ENCODE measurements around the gene DHCR24.

The DHCR24 gene

DNA sequence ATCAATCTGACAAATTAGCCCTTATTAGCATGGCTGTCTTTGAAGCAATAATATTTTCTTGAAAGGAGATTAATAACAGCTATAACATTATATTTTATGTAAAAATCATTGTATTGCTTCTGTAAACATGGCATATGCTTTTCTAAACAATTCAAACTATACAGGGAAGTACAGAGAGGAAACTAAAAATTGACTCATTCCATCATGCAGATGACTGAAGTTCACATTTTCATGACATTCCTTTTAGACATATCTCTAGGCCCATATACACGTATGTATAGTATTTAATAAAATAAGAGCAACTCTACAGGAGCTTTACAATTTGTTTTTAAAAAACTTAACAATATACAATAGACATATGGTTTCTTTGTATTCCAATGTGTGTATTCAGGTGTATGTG lies 5.6 kb upstream of the DHCR24 start:
- Histone ChIP-seq H3K4me2 (ENCODE audit: insufficient read depth, low read length, poor library complexity, severe bottlenecking) (no peak overlapping the region), H3K27me3 (ENCODE audit: control insufficient read depth in 3 of 3, insufficient read depth in 3 of 3, low read depth in 1 of 3, low read length in 3 of 3) (no peaks in the 10 kb centered on the region), H3K4me1 (ENCODE audit: control insufficient read depth in 2 of 2, insufficient read depth in 1 of 2, low read depth in 1 of 2, low read length in 2 of 2) (peaks cover 8 to 10% of the 10 kb centered on the region in 2 donors), H3K36me3 (replicated peaks in 1 of 2; ENCODE audit: control insufficient read depth in 2 of 2, insufficient read depth in 2 of 2, low read length in 2 of 2) (no peaks in the 10 kb centered on the region), H3K23ac (ENCODE audit: low read depth, low read length, poor library complexity) (no peak overlapping the region), H3K4me3 (ENCODE audit: low read length in 2 of 2) (no peak overlapping the region), H2BK5ac (ENCODE audit: low read length) (no peak overlapping the region), H2AFZ (ENCODE audit: low read length) (no peak overlapping the region), H3K14ac (ENCODE audit: low read length) (no peak overlapping the region), H4K91ac (ENCODE audit: low read depth, low read length, poor library complexity) (no peak overlapping the region), H4K8ac (ENCODE audit: low read depth, low read length) (no peak overlapping the region), H2BK120ac (ENCODE audit: low read depth, low read length) (no peak overlapping the region), H2BK15ac (ENCODE audit: low read length) (no peak overlapping the region), H3K9me3 (replicated peaks in 1 of 2; ENCODE audit: control insufficient read depth in 2 of 2, insufficient read depth in 1 of 2, low read depth in 1 of 2, low read length in 2 of 2) (no peaks in the 10 kb centered on the region), H3K18ac (ENCODE audit: low read length) (no peak overlapping the region), H3K79me1 (ENCODE audit: low read depth, low read length) (no peaks in the 10 kb centered on the region), H3K4ac (ENCODE audit: low read length) (no peak overlapping the region), H3K9ac (ENCODE audit: low read depth, low read length, poor library complexity) (no peak overlapping the region), H2AK5ac (ENCODE audit: low read depth, low read length) (no peak overlapping the region), H3K27ac (replicated peaks; ENCODE audit: low read length) (no peak overlapping the region), H2BK12ac (ENCODE audit: low read length) (no peak overlapping the region)
- WGBS, 2 donors (ENCODE audit: extremely low coverage in 2 of 2, insufficient read length in 2 of 2, insufficient replicate concordance in 1 of 2), result no CpG with 5 or more reads among the region's 1 CpG
- DNase-seq (ENCODE audit: low spot score), result no peak

DNA sequence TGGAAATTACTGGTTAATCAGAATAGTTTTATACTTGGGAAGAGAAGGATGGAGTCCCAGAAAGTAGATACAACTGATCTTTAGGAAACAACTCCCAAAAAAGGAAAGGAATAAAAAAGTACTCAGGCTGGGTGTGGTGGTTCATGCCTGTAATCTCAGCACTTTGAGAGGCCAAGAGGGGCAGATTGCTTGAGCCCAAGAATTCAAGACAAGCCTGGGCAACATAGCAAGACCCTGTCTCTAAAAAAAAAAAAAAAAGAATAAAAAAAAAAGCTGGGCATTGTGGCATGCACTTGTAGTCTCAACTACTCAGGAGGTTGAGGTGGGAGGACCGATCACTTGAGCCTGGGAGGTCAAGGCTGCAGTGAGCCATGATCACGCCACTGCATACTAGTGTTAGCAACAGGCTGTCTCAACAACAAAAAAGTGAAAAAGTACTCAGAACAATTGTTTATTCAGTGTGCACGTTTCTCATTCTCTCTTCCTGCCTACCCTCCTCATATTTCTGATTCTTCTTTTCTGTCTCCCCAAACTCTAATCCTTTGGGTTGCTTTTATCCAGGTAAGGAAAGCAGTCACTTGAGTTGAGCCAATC lies 2.2 kb upstream of the DHCR24 start:
- Histone ChIP-seq H3K9me3 (replicated peaks in 1 of 2; ENCODE audit: control insufficient read depth in 2 of 2, insufficient read depth in 1 of 2, low read depth in 1 of 2, low read length in 2 of 2) (no peaks in the 10 kb centered on the region), H2BK12ac (ENCODE audit: low read length) (no peak overlapping the region), H2AK5ac (ENCODE audit: low read depth, low read length) (no peak overlapping the region), H4K8ac (ENCODE audit: low read depth, low read length) (no peak overlapping the region), H3K27ac (replicated peaks; ENCODE audit: low read length) (no peak overlapping the region), H4K91ac (ENCODE audit: low read depth, low read length, poor library complexity) (no peak overlapping the region), H3K14ac (ENCODE audit: low read length) (no peak overlapping the region), H2BK120ac (ENCODE audit: low read depth, low read length) (no peak overlapping the region), H3K79me1 (ENCODE audit: low read depth, low read length) (peaks cover 9% of the 10 kb centered on the region), H3K36me3 (replicated peaks in 1 of 2; ENCODE audit: control insufficient read depth in 2 of 2, insufficient read depth in 2 of 2, low read length in 2 of 2) (peaks cover 5 to 20% of the 10 kb centered on the region in 2 donors), H2AFZ (ENCODE audit: low read length) (no peak overlapping the region), H2BK5ac (ENCODE audit: low read length) (no peak overlapping the region), H3K4ac (ENCODE audit: low read length) (no peak overlapping the region), H3K4me1 (ENCODE audit: control insufficient read depth in 2 of 2, insufficient read depth in 1 of 2, low read depth in 1 of 2, low read length in 2 of 2) (peaks cover 24 to 27% of the 10 kb centered on the region in 2 donors), H3K9ac (ENCODE audit: low read depth, low read length, poor library complexity) (no peak overlapping the region), H3K23ac (ENCODE audit: low read depth, low read length, poor library complexity) (no peak overlapping the region), H3K4me2 (ENCODE audit: insufficient read depth, low read length, poor library complexity, severe bottlenecking) (no peak overlapping the region), H3K18ac (ENCODE audit: low read length) (no peak overlapping the region), H3K27me3 (ENCODE audit: control insufficient read depth in 3 of 3, insufficient read depth in 3 of 3, low read depth in 1 of 3, low read length in 3 of 3) (no peaks in the 10 kb centered on the region), H2BK15ac (ENCODE audit: low read length) (no peak overlapping the region), H3K4me3 (ENCODE audit: low read length in 2 of 2) (no peak overlapping the region)
- WGBS, 2 donors (ENCODE audit: extremely low coverage in 2 of 2, insufficient read length in 2 of 2, insufficient replicate concordance in 1 of 2), result no CpG with 5 or more reads among the region's 3 CpGs
- no peak for DNase-seq (ENCODE audit: low spot score)

DNA sequence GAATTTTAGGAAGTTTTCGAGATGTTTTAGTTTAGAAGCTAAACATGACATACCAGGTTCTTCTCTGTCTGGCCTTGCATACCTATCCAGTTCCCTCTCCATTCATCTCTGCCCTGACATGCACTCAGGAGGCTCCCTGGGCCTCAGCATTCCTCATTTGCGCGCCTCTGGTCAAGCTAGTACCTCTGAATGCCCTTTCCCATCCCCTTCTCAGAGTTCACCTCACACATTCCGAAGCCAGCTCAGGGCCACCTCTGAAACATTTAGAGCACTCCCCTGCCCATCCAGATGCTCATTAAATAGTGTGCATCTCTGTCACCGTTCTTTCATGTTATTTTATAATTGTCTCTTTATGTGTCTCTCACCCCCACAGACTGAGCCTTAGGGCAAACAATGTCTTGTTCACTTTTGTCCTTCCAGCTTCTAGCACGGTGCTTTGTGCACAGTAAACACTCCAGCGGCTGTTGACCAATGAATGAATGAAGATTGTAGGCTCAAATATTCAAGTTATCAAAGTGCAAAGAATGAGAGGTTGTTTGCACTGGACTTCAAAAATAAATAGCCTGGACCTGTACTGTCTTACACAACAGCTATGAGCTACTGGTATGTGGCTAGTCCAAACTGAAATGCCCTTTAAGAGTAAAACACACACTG lies 1.2 kb upstream of the DHCR24 start:
- no CpG with 5 or more reads among the region's 7 CpGs for WGBS, 2 donors (ENCODE audit: extremely low coverage in 2 of 2, insufficient read length in 2 of 2, insufficient replicate concordance in 1 of 2)
- DNase-seq (ENCODE audit: low spot score), result no peak
- H3K79me1 ChIP-seq (ENCODE audit: low read depth, low read length), result peaks cover 11% of the 10 kb centered on the region
- H3K27me3 ChIP-seq (ENCODE audit: control insufficient read depth in 3 of 3, insufficient read depth in 3 of 3, low read depth in 1 of 3, low read length in 3 of 3), result no peaks in the 10 kb centered on the region
- H2BK5ac ChIP-seq (ENCODE audit: low read length), result no peak overlapping the region
- no peak overlapping the region for H3K18ac ChIP-seq (ENCODE audit: low read length)
- H2BK120ac ChIP-seq (ENCODE audit: low read depth, low read length), result peak overlapping the region; percentile 21
- peaks cover 0 to 3% of the 10 kb centered on the region in 2 donors for H3K9me3 ChIP-seq (replicated peaks in 1 of 2; ENCODE audit: control insufficient read depth in 2 of 2, insufficient read depth in 1 of 2, low read depth in 1 of 2, low read length in 2 of 2)
- peak overlapping the region; percentile 78 for H3K4me2 ChIP-seq (ENCODE audit: insufficient read depth, low read length, poor library complexity, severe bottlenecking)
- H3K4me3 ChIP-seq (ENCODE audit: low read length in 2 of 2), result peak overlapping the region in 1 of 2 donors; percentile 96
- H3K4ac ChIP-seq (ENCODE audit: low read length), result no peak overlapping the region
- H3K27ac ChIP-seq (replicated peaks; ENCODE audit: low read length), result peak overlapping the region; percentile 33
- H2AK5ac ChIP-seq (ENCODE audit: low read depth, low read length), result no peak overlapping the region
- H2AFZ ChIP-seq (ENCODE audit: low read length), result peak overlapping the region; percentile 6
- peaks cover 13 to 30% of the 10 kb centered on the region in 2 donors for H3K36me3 ChIP-seq (replicated peaks in 1 of 2; ENCODE audit: control insufficient read depth in 2 of 2, insufficient read depth in 2 of 2, low read length in 2 of 2)
- H3K23ac ChIP-seq (ENCODE audit: low read depth, low read length, poor library complexity), result no peak overlapping the region
- no peak overlapping the region for H2BK12ac ChIP-seq (ENCODE audit: low read length)
- no peak overlapping the region for H3K9ac ChIP-seq (ENCODE audit: low read depth, low read length, poor library complexity)
- peaks cover 30 to 32% of the 10 kb centered on the region in 2 donors for H3K4me1 ChIP-seq (ENCODE audit: control insufficient read depth in 2 of 2, insufficient read depth in 1 of 2, low read depth in 1 of 2, low read length in 2 of 2)
- no peak overlapping the region for H4K91ac ChIP-seq (ENCODE audit: low read depth, low read length, poor library complexity)
- no peak overlapping the region for H4K8ac ChIP-seq (ENCODE audit: low read depth, low read length)
- no peak overlapping the region for H2BK15ac ChIP-seq (ENCODE audit: low read length)
- no peak overlapping the region for H3K14ac ChIP-seq (ENCODE audit: low read length)

DNA sequence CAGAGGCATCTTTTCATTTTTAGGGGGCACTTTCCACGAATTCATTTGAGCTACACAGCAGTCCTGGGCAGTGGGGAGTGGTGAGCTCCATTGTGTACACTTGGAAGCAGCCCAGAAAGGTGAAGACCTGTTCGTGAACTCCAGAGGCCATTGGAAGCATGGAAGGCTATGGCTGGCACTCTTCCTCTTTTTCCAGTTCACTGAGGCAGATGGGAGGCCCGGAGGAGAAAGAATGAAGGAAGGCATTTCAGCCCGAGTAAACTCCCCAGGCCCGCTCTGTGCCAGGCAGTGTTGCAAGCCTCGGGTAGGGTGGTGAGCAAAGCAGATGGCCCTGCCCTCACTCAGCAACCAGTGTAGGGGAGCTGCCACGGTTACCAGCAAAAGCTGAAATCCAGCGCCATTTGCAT lies 673 bp upstream of the DHCR24 start:
- H3K9me3 ChIP-seq (replicated peaks in 1 of 2; ENCODE audit: control insufficient read depth in 2 of 2, insufficient read depth in 1 of 2, low read depth in 1 of 2, low read length in 2 of 2), result peaks cover 0 to 4% of the 10 kb centered on the region in 2 donors
- no peak overlapping the region for H4K8ac ChIP-seq (ENCODE audit: low read depth, low read length)
- H3K9ac ChIP-seq (ENCODE audit: low read depth, low read length, poor library complexity), result peak overlapping the region; percentile 21
- peak overlapping the region; percentile 95 for H3K18ac ChIP-seq (ENCODE audit: low read length)
- H3K4me1 ChIP-seq (ENCODE audit: control insufficient read depth in 2 of 2, insufficient read depth in 1 of 2, low read depth in 1 of 2, low read length in 2 of 2), result peaks cover 30 to 32% of the 10 kb centered on the region in 2 donors
- peak overlapping the region; percentile 61 for H3K23ac ChIP-seq (ENCODE audit: low read depth, low read length, poor library complexity)
- no peak overlapping the region for H3K4ac ChIP-seq (ENCODE audit: low read length)
- no peaks in the 10 kb centered on the region for H3K27me3 ChIP-seq (ENCODE audit: control insufficient read depth in 3 of 3, insufficient read depth in 3 of 3, low read depth in 1 of 3, low read length in 3 of 3)
- peaks cover 15 to 36% of the 10 kb centered on the region in 2 donors for H3K36me3 ChIP-seq (replicated peaks in 1 of 2; ENCODE audit: control insufficient read depth in 2 of 2, insufficient read depth in 2 of 2, low read length in 2 of 2)
- H2BK120ac ChIP-seq (ENCODE audit: low read depth, low read length), result peak overlapping the region; percentile 21
- peak overlapping the region; percentile 67 for H2BK5ac ChIP-seq (ENCODE audit: low read length)
- DNase-seq (ENCODE audit: low spot score), result peak; percentile 46
- peaks cover 11% of the 10 kb centered on the region for H3K79me1 ChIP-seq (ENCODE audit: low read depth, low read length)
- H3K4me3 ChIP-seq (ENCODE audit: low read length in 2 of 2), result peak overlapping the region; percentile 84 to 96
- WGBS, 2 donors (ENCODE audit: extremely low coverage in 2 of 2, insufficient read length in 2 of 2, insufficient replicate concordance in 1 of 2), result no CpG with 5 or more reads among the region's 8 CpGs
- peak overlapping the region; percentile 40 for H3K14ac ChIP-seq (ENCODE audit: low read length)
- peak overlapping the region; percentile 89 for H2AFZ ChIP-seq (ENCODE audit: low read length)
- H2BK15ac ChIP-seq (ENCODE audit: low read length), result peak overlapping the region; percentile 40
- peak overlapping the region; percentile 78 for H3K4me2 ChIP-seq (ENCODE audit: insufficient read depth, low read length, poor library complexity, severe bottlenecking)
- peak overlapping the region; percentile 67 for H2AK5ac ChIP-seq (ENCODE audit: low read depth, low read length)
- H2BK12ac ChIP-seq (ENCODE audit: low read length), result peak overlapping the region; percentile 24
- H3K27ac ChIP-seq (replicated peaks; ENCODE audit: low read length), result peak overlapping the region; percentile 33
- H4K91ac ChIP-seq (ENCODE audit: low read depth, low read length, poor library complexity), result peak overlapping the region; percentile 68

Measured in neuronal stem cell (in vitro differentiated cells).